GM20431 (cell line): ENCODE data around the gene SPPL2C.

Experiments
- in situ Hi-C: fragments of 300-500 bp; cut with MseI, MboI; formaldehyde crosslinking; loops from one replicate; pipeline ENCODE4 v1.15.0; 2020; ENCODE audit warnings: low sequenced_read_pairs; ENCODE audit not compliant: unreplicated experiment

SPPL2C gene

GRCh38 chr17:45869676-45870341 is 25.1 kb downstream of the SPPL2C start:
- in situ Hi-C loops: no loop called here

- in situ Hi-C loops: no loop called here
Measured at GRCh38 chr17:45870342-45870974, 25.8 kb downstream of the SPPL2C start.

DNA sequence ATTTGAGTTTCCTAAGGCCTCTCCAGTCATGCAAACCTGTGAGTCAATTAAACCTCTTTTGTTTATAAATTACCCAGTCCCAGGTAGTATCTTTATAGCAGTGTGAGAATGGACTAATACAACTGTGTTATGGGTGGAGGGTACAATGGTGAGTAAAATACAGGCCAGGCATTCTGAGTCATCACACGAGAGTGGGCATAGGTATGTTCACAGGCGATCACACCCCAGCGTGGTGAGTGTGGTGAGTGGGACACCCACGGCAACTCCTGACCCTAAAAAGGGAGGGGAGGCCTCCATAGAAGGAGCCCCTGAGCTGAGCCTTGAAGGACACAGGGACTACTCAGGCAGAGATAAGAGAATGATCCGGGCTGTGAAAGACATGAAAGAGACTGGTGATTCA is 27.0 kb downstream of the SPPL2C start:
- in situ Hi-C loops: no loop called here

- in situ Hi-C loops: no loop called here
Measured at GRCh38 chr17:45873728-45874127, 29.0 kb downstream of the SPPL2C start.

- in situ Hi-C loops: no loop called here
Measured at GRCh38 chr17:45874151-45874550, 29.5 kb downstream of the SPPL2C start.

DNA sequence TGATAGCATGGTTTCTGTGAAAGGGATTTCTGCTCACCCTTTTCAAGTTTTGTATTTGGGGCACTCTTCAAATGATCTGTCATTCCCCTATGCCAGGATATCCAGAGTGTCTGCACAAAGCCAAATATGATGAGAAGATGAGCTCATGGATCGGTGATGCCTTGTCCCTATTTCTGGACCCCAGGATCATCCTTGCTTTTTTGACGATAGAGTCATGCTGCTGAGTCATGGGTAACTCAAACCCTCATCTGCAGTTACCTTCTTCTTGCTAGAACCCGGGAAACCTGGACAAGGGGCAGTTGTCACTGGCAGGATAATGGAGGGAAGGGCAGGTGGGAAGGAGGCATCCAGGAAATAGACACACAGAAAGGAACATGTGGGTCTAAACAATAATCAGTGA is 31.9 kb downstream of the SPPL2C start:
- in situ Hi-C loops: no loop called here

DNA sequence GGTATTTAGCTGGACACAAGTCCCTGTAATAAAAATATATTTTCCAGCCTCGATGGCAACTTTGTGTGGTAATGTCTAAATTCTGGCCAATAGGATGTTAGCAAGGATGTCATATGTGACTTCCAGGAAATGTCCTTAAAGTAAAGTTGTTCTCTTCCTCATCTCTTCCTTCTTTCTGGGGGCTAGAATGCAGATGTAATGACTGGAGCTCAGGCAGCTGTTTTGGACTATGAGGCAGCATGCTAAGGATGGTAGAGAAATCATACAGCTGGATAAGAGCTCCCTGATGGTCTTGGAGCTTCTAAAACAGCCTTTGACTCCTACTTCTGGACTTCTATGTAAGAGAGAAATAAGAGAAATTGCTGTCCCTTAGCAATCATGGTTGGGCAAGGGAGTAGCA is 32.8 kb downstream of the SPPL2C start:
- in situ Hi-C loops: no loop called here

DNA sequence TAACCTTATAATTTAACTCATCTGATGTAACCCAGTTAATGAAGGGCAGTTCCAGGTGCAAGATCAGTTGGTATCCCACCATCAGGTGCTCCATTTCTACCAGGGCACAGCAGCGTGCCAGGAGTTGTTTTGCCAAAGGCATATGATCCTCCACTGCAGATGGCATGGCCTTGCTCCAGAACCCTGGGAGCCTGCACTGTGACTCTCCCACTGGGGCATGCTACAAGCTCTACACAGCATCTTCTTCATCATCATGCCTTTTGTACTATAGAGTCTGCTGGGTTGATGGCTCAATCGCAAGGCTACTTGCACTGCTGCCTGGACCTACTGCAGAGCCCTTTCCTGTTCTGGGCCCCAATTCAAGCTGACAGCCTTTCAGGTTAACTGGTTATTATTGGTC is 38.4 kb downstream of the SPPL2C start:
- in situ Hi-C loops: no loop called here

GRCh38 chr17:45886852-45887251 is 42.2 kb downstream of the SPPL2C start:
- in situ Hi-C loops: no loop called here

GRCh38 chr17:45888392-45888791 is 43.7 kb downstream of the SPPL2C start:
- in situ Hi-C loops: no loop called here

DNA sequence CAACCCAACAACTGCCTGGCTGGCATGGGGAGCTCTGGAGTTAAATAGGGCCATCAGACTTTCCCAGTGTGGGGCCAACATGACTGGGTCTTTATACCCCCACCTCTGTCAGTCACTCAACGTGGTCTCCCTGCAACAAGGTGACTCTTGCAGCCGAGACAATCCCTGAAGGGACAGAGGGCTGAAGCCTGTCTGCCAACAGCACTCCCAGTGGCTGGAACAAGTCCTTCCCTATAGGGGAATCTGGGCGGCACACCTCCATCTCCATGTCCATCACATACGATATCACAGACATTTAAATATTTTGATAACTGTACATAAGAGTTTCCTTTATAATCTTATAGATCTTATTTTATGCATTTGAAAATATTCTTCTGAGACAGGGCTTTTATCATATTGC is 44.9 kb downstream of the SPPL2C start:
- in situ Hi-C loops: no loop called here

DNA sequence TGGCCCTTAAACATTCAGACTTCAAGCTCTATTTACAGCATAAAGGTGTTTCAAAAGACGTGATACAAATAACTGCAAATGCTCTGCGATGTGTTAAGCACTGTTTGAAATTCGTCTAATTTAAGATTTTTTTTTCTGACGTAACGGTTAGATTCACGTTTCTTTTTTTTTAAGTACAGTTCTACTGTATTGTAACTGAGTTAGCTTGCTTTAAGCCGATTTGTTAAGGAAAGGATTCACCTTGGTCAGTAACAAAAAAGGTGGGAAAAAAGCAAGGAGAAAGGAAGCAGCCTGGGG is 49.0 kb downstream of the SPPL2C start:
- in situ Hi-C loops: no loop called here

GRCh38 chr17:45894022-45894784 is 49.5 kb downstream of the SPPL2C start, which contains the start of gene MAPT:
Gene MAPT (plus strand): TSS chr17:45894554. CDS start chr17:45962338, 67,784 bp downstream.
- in situ Hi-C loops: no loop called here

DNA sequence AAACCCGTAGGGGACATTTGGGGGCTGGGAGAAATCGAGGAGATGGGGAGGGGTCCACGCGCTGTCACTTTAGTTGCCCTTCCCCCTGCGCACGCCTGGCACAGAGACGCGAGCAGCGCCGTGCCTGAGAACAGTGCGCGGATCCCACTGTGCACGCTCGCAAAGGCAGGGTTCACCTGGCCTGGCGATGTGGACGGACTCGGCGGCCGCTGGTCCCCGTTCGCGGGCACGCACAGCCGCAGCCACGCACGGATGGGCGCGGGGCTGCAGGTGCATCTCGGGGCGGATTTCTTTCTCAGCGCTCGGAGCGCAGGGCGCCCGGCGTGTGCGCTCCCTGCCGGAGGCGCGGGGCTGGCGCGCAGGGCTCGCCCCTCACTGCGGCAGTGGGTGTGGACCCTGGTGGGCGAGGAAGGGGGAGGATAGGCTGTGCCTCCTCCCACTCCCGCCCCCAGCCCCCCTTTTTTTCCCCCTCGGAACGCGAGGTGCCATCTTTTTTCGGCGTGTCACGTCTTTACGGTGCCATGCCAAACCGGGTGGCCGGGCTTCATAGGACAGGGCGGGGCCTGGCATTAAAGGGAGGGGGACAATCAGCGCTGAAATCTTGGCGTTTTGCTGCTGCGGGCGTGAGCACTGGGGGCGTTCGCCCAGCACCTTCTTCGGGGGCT is 50.8 kb downstream of the SPPL2C start:
- in situ Hi-C loops: no loop called here

GRCh38 chr17:45895969-45896785 is 51.5 kb downstream of the SPPL2C start:
- in situ Hi-C loops: no loop called here
